ENCODE measurements around the gene TMX1. TPM values are rescaled to one million over a fixed set of nuclear protein-coding genes. Genes with fewer than 3 reads are reported as not detected.
A peak's percentile ranks its signal among the peaks of the same experiment; 100 is the strongest.

The TMX1 gene
- total and polyA plus RNA-seq, 5 experiments from 2014 or later: 21.7 to 41.8 (median 28.1) TPM

- Mint-ChIP-seq H3K9me3 (no peaks in the 10 kb centered on the region), H3K27ac (peak overlapping the region in 1 of 10 donors; percentile 14), H3K27me3 (no peaks in the 10 kb centered on the region), H3K36me3 (peaks cover 0 to 9% (median 6%) of the 10 kb centered on the region in 3 donors), H3K4me3 (no peak overlapping the region), H3K4me1 (peaks cover 0 to 5% (median 3%) of the 10 kb centered on the region in 4 donors)
- ATAC-seq: peak in 1 of 2 donors; percentile 35
- POLR2A ChIA-PET: no interaction called here
- DNase-seq: peak in 3 of 10 donors; percentile 36 to 47 (median 44)
These were observed 43.5 kb downstream of the TMX1 start for GRCh38 chr14:51283402-51284085.

DNA sequence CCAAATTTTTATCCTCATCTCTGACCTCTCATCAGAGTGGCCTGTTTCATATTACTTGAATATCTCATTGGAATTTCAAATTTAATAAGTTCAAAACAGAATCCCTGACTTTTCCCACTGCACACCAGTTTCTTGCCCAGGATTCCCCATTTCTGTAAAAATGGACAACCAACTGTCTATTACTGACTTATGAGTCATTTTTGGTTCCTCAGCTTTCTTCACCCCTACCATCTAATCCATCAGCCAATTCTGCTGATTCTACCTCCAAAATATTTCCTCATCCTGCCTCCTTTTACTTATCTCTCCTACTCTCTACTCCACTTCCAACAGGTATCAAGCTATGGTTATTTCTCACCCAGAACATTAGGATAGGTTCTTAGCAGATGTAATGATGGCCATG, 44.2 kb downstream of the TMX1 start:
- POLR2A ChIA-PET: no interaction called here
- Mint-ChIP-seq H3K27ac (no peak overlapping the region), H3K4me1 (peaks cover 0 to 5% (median 3%) of the 10 kb centered on the region in 4 donors), H3K9me3 (no peaks in the 10 kb centered on the region), H3K36me3 (peaks cover 0 to 9% (median 5%) of the 10 kb centered on the region in 3 donors), H3K4me3 (no peak overlapping the region), H3K27me3 (no peaks in the 10 kb centered on the region)
- no peak for ATAC-seq
- DNase-seq: no peak

GRCh38 chr14:51285120-51285519, 45.1 kb downstream of the TMX1 start:
- H3K27me3 Mint-ChIP-seq: no peaks in the 10 kb centered on the region
- H3K4me1 Mint-ChIP-seq: peaks cover 0 to 5% (median 3%) of the 10 kb centered on the region in 4 donors
- ATAC-seq: no peak
- peak overlapping the region in 1 of 10 donors; percentile 1 for H3K27ac Mint-ChIP-seq
- H3K36me3 Mint-ChIP-seq: peaks cover 0 to 8% (median 6%) of the 10 kb centered on the region in 3 donors
- H3K4me3 Mint-ChIP-seq: no peak overlapping the region
- POLR2A ChIA-PET: no interaction called here
- DNase-seq: no peak
- no peaks in the 10 kb centered on the region for H3K9me3 Mint-ChIP-seq

DNA sequence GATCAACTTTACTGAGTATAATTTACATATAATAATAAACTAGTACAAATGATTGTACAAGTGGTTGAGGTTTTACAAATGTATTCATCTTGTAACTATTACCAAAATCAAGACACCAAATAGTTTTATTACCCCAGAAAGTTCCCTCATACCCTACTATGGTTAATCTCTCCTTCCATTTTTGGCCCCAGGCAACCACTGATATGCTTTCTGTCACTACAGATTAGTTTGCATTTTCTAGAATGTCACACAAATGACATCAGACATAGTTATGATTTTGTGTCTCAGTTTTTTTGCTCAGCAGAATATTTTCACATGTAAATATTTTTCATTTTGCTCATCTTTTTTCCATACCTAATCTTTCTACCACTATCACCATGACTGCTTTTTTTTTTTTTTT, 49.1 kb downstream of the TMX1 start:
- DNase-seq (no peak), ATAC-seq (no peak)
- H3K27me3 Mint-ChIP-seq: no peaks in the 10 kb centered on the region
- POLR2A ChIA-PET: no interaction called here
- no peaks in the 10 kb centered on the region for H3K9me3 Mint-ChIP-seq
- no peak overlapping the region for H3K4me3 Mint-ChIP-seq
- no peak overlapping the region for H3K27ac Mint-ChIP-seq
- H3K36me3 Mint-ChIP-seq: peaks cover 0 to 8% (median 3%) of the 10 kb centered on the region in 3 donors
- peaks cover 0 to 3% (median 1%) of the 10 kb centered on the region in 4 donors for H3K4me1 Mint-ChIP-seq

- Mint-ChIP-seq H3K9me3 (no peaks in the 10 kb centered on the region), H3K27me3 (peaks cover 0 to 6% (median 0%) of the 10 kb centered on the region in 5 donors), H3K4me3 (no peak overlapping the region), H3K36me3 (peaks cover 0 to 8% (median 3%) of the 10 kb centered on the region in 3 donors), H3K27ac (no peak overlapping the region), H3K4me1 (peaks cover 0 to 3% (median 1%) of the 10 kb centered on the region in 4 donors)
- POLR2A ChIA-PET: no interaction called here
- ATAC-seq (no peak), DNase-seq (no peak)
These were observed 50.1 kb downstream of the TMX1 start for GRCh38 chr14:51290132-51290531.

- Mint-ChIP-seq H3K4me3 (no peak overlapping the region), H3K27me3 (peaks cover 0 to 6% (median 0%) of the 10 kb centered on the region in 5 donors), H3K4me1 (peaks cover 0 to 2% (median under 1%) of the 10 kb centered on the region in 4 donors), H3K36me3 (peaks cover 0 to 8% (median 3%) of the 10 kb centered on the region in 3 donors), H3K27ac (peak overlapping the region in 2 of 10 donors; percentile 9 to 19), H3K9me3 (no peaks in the 10 kb centered on the region)
- no peak for DNase-seq
- POLR2A ChIA-PET: no interaction called here
- no peak for ATAC-seq
These were observed 51.0 kb downstream of the TMX1 start for GRCh38 chr14:51291016-51291415.

- DNase-seq: no peak
- Mint-ChIP-seq H3K27ac (no peak overlapping the region), H3K9me3 (no peaks in the 10 kb centered on the region), H3K27me3 (peaks cover 0 to 6% (median 0%) of the 10 kb centered on the region in 5 donors), H3K4me1 (peaks cover 0 to under 1% (median 0%) of the 10 kb centered on the region in 4 donors), H3K36me3 (peaks cover 0 to 3% (median 0%) of the 10 kb centered on the region in 3 donors), H3K4me3 (no peak overlapping the region)
- ATAC-seq: no peak
- POLR2A ChIA-PET: no interaction called here
These were observed 53.3 kb downstream of the TMX1 start for GRCh38 chr14:51293149-51293911.

GRCh38 chr14:51293912-51294389, 53.9 kb downstream of the TMX1 start:
- POLR2A ChIA-PET: no interaction called here
- Mint-ChIP-seq H3K4me1 (peaks cover 0 to 4% (median 1%) of the 10 kb centered on the region in 4 donors), H3K36me3 (peaks cover 0 to 3% (median 0%) of the 10 kb centered on the region in 3 donors)

GRCh38 chr14:51294951-51295525, 55.0 kb downstream of the TMX1 start:
- Mint-ChIP-seq H3K9me3 (no peaks in the 10 kb centered on the region), H3K4me3 (no peak overlapping the region), H3K36me3 (no peaks in the 10 kb centered on the region), H3K27me3 (peaks cover 0 to 6% (median 2%) of the 10 kb centered on the region in 5 donors), H3K27ac (no peak overlapping the region), H3K4me1 (peaks cover 0 to 4% (median 1%) of the 10 kb centered on the region in 4 donors)
- POLR2A ChIA-PET: no interaction called here
- DNase-seq: no peak
- ATAC-seq: no peak

More at GRCh38 chr14:51293912-51294389, 53.9 kb downstream of the TMX1 start:
- no peak overlapping the region for H3K27ac Mint-ChIP-seq
- H3K27me3 Mint-ChIP-seq: peaks cover 0 to 6% (median 0%) of the 10 kb centered on the region in 5 donors
- ATAC-seq: no peak
- H3K4me3 Mint-ChIP-seq: no peak overlapping the region
- no peak for DNase-seq
- no peaks in the 10 kb centered on the region for H3K9me3 Mint-ChIP-seq

- no peaks in the 10 kb centered on the region for H3K36me3 Mint-ChIP-seq
- ATAC-seq (no peak), DNase-seq (no peak)
- POLR2A ChIA-PET: no interaction called here
- H3K4me1 Mint-ChIP-seq: peaks cover 0 to 4% (median 1%) of the 10 kb centered on the region in 4 donors
- H3K4me3 Mint-ChIP-seq: no peak overlapping the region
- peaks cover 0 to 6% (median 2%) of the 10 kb centered on the region in 5 donors for H3K27me3 Mint-ChIP-seq
- H3K9me3 Mint-ChIP-seq: no peaks in the 10 kb centered on the region
- no peak overlapping the region for H3K27ac Mint-ChIP-seq
These were observed 55.7 kb downstream of the TMX1 start for GRCh38 chr14:51295646-51296263.

- Mint-ChIP-seq H3K4me1 (peaks cover 0 to 4% (median 1%) of the 10 kb centered on the region in 4 donors), H3K36me3 (no peaks in the 10 kb centered on the region), H3K4me3 (no peak overlapping the region), H3K27ac (no peak overlapping the region), H3K9me3 (no peaks in the 10 kb centered on the region), H3K27me3 (peaks cover 0 to 12% (median 2%) of the 10 kb centered on the region in 5 donors)
- POLR2A ChIA-PET: no interaction called here
- DNase-seq (no peak), ATAC-seq (no peak)
These were observed 57.0 kb downstream of the TMX1 start for GRCh38 chr14:51297066-51297465.

GRCh38 chr14:51298895-51299294, 58.8 kb downstream of the TMX1 start:
- DNase-seq (no peak), ATAC-seq (peak in 1 of 2 donors; percentile 22)

More at GRCh38 chr14:51298895-51299294, 58.8 kb downstream of the TMX1 start:
- Mint-ChIP-seq H3K4me1 (peaks cover 0 to 4% (median 1%) of the 10 kb centered on the region in 4 donors), H3K9me3 (no peaks in the 10 kb centered on the region), H3K36me3 (no peaks in the 10 kb centered on the region), H3K27me3 (peaks cover 0 to 15% (median 2%) of the 10 kb centered on the region in 5 donors), H3K27ac (no peak overlapping the region), H3K4me3 (no peak overlapping the region)
- POLR2A ChIA-PET: no interaction called here
